ENCODE results near the gene PARP6. TPM values are rescaled to one million over a fixed set of nuclear protein-coding genes. Genes with fewer than 3 reads are reported as not detected.

Gene PARP6
- total and polyA plus RNA-seq, 9 of the 15 experiments (the other 6 are each of a cell fraction or from before 2014, with no cell fraction given) = 14.8 to 83.2 (median 28.3) TPM

GRCh38 chr15:72284781-72285180, 12.4 kb upstream of the PARP6 start:
- no TSS peak for BruUV-seq (replicated peaks)
- H3K9me3 ChIP-seq (replicated peaks; ENCODE audit: control insufficient read depth, insufficient read depth, low read depth, low read length) = no peaks in the 10 kb centered on the region
- H3K79me2 ChIP-seq (ENCODE audit: control insufficient read depth, insufficient read depth, low read length) = no peaks in the 10 kb centered on the region
- 0% methylated on average over 1 of the region's 1 CpG for WGBS (ENCODE audit: insufficient coverage, low coverage, missing lambda C conversion rate)
- peaks cover 4% of the 10 kb centered on the region; the same call in 1 of the 2 replicates for H4K20me1 ChIP-seq (replicated peaks; ENCODE audit: control insufficient read depth, insufficient read depth, low read length)
- in situ Hi-C loops (cut with MboI) = no loop called here
- H3K27ac ChIP-seq (ENCODE audit: extremely low read depth, low read depth, low read length) = no peak overlapping the region
- H3K27me3 ChIP-seq (ENCODE audit: control insufficient read depth in 2 of 2, insufficient read depth in 2 of 2, low read length in 2 of 2) = peaks cover 12 to 36% of the 10 kb centered on the region in 2 experiments; a peak in 4 of 5 replicates
- ATAC-seq = no peak
- H3K4me3 ChIP-seq = no peak overlapping the region
- H3K9me1 ChIP-seq (ENCODE audit: control insufficient read depth, insufficient read depth, low read length) = no peaks in the 10 kb centered on the region
- ChIA-PET CTCF (ENCODE audit: low intra/inter-chr PET ratio) (no interaction called here), POLR2A (interaction anchor here (1.2 kb wide), 1 partner anchor 86 kb away, joined by 3 read pairs; no protein-coding TSS in a partner anchor)
- no peak overlapping the region for H3K4me2 ChIP-seq (ENCODE audit: insufficient read depth, low read length)
- intact Hi-C loops (cut with micrococcal nuclease) = no loop called here
- H2AFZ ChIP-seq (ENCODE audit: low read depth, low read length) = no peak overlapping the region
- DNase-seq (ENCODE audit: extremely low read depth in 1 of 4, low spot score in 3 of 4) = no peak
- FAIRE-seq = no peak
- H3K9ac ChIP-seq (ENCODE audit: insufficient read depth in 1 of 2, low read depth in 2 of 2, low read length in 2 of 2) = no peak overlapping the region
- H3K4me1 ChIP-seq (replicated peaks in 1 of 2; ENCODE audit: control insufficient read depth in 2 of 2, insufficient read depth in 2 of 2, low read length in 2 of 2) = peaks cover 3 to 15% of the 10 kb centered on the region in 2 experiments; a peak in 4 of 5 replicates
- H3K36me3 ChIP-seq (ENCODE audit: control insufficient read depth, insufficient read depth, low read length) = no peaks in the 10 kb centered on the region
- TF ChIP-seq SFPQ (IDR thresholded peaks at IDR 0.05; ENCODE audit: low read depth, low read length) (no peak), E2F4 (CRISPR knock-in tag; IDR thresholded peaks at IDR 0.05; ENCODE audit: low read depth) (no peak), ZBTB49 (CRISPR knock-in tag; IDR thresholded peaks at IDR 0.05; ENCODE audit: borderline replicate concordance) (no peak), RBM22 (IDR thresholded peaks at IDR 0.05; ENCODE audit: low read depth, low read length, poor library complexity, severe bottlenecking) (no peak), PKNOX1 (IDR thresholded peaks at IDR 0.05) (no peak), HDAC8 (tag; IDR thresholded peaks at IDR 0.05) (no peak), SETDB1 (IDR thresholded peaks at IDR 0.05; ENCODE audit: low read length) (no peak), THRA (IDR thresholded peaks at IDR 0.05) (no peak), E2F8 (IDR thresholded peaks at IDR 0.05; ENCODE audit: low read depth, partially characterized antibody) (no peak), ZNF445 (CRISPR knock-in tag; IDR thresholded peaks at IDR 0.05; ENCODE audit: low read depth) (no peak), PML (IDR thresholded peaks at IDR 0.05; ENCODE audit: low read length) (no peak)
